Loucy (cell line): ENCODE results near the gene ARRDC2.

Experiments used
- EZH2phosphoT487 ChIP-seq: fragments of 200-600 bp; IDR thresholded peaks from 2 replicates; pipeline ENCODE4 v1.6.1; 2018; ENCODE audit warnings: antibody characterized with exemption, mild to moderate bottlenecking, moderate library complexity, borderline replicate concordance
- TF ChIP-seq, protein P1 (sequence below): fragments of 200-600 bp; sonication (generic); conservative IDR thresholded peaks from 2 replicates; pipeline ENCODE4 v1.5.1; 2014; ENCODE audit warnings: mild to moderate bottlenecking, antibody characterized with exemption, low read length

DNA sequence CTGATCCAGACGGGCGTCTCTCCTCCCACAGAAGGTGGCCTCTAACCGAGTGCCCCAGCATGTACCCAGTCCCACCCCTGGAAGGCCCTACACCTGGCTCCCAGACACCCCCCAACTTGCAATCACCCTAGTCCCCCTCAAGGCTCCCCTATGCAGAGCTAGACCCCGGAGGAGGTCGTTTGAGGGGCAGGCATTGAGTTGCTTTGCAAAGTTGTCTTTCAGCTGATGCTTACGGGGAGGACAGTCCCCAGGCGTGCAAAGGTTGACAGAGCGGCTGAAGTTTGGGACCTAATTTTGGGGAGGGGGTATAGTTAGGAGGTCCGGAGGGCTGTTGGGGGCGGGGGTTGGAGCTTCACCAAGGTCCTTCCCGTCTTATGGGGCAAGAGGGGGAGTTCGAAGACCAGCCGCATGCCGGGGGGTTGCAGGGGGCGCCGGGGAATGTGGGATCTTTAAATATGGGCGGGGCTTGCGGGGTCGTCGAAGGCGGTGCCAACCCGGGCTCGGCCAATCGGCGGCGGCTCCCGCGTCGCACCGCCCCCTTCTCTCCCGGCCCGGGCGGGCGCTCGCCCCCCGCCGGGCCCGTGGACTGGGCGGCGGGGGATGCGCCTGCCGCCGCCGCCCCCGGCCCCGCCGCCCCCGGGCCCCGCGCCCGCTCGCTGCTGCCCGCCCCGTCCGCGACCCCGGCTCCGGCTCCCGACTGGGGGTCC, 41.3 kb upstream of the ARRDC2 start, which contains the start of gene KCNN1:
- TF ChIP-seq, protein P1, sequence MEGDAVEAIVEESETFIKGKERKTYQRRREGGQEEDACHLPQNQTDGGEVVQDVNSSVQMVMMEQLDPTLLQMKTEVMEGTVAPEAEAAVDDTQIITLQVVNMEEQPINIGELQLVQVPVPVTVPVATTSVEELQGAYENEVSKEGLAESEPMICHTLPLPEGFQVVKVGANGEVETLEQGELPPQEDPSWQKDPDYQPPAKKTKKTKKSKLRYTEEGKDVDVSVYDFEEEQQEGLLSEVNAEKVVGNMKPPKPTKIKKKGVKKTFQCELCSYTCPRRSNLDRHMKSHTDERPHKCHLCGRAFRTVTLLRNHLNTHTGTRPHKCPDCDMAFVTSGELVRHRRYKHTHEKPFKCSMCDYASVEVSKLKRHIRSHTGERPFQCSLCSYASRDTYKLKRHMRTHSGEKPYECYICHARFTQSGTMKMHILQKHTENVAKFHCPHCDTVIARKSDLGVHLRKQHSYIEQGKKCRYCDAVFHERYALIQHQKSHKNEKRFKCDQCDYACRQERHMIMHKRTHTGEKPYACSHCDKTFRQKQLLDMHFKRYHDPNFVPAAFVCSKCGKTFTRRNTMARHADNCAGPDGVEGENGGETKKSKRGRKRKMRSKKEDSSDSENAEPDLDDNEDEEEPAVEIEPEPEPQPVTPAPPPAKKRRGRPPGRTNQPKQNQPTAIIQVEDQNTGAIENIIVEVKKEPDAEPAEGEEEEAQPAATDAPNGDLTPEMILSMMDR = no peak
- no peak for TF ChIP-seq EZH2phosphoT487
